SK-N-SH (cell line): ENCODE data around the gene MLLT11. TPM values are rescaled to one million over a fixed set of nuclear protein-coding genes. Genes with fewer than 3 reads are reported as not detected.

Source experiments
- CTCF ChIA-PET: fragments of 300-600, 350-600 bp; formaldehyde crosslinking; extraction: SDS; loops from one replicate; lab custom pipeline; 2021; lab: Yijun Ruan, JAX
- POLR2A ChIA-PET: fragments of 350-600 bp; sonication (Branson Sonifier 250); formaldehyde crosslinking; extraction: SDS; loops from one replicate; lab custom pipeline; 2020; ENCODE audit warnings: antibody characterized with exemption, inconsistent platforms; lab: Yijun Ruan, JAX
- DNase-seq: peaks from one replicate; pipeline ENCODE4 v3.0.0; 2012
- H2AFZ ChIP-seq: fragments of 200-600 bp; sonication (generic); 2 replicates; pipeline ENCODE4 v1.8.1; 2016; ENCODE audit warnings: antibody characterized with exemption, mild to moderate bottlenecking, low read depth
- H3F3A ChIP-seq: fragments of 200-600 bp; sonication (generic); replicated peaks from 2 replicates; pipeline ENCODE3; 2016; ENCODE audit warnings: antibody characterized with exemption, mild to moderate bottlenecking; ENCODE audit not compliant: insufficient read depth
- H3K27ac ChIP-seq, 2 experiments: fragments of 200-500 bp in 1 of 2; fragments of 200-600 bp in 1 of 2; sonication (Bioruptor generic) in 1 of 2; sonication (generic), shearing (Covaris generic) in 1 of 2; 2 replicates each; pipeline versions ENCODE4 v1.5.1 to v1.6.1; 2014 to 2016; ENCODE audit warnings: low read depth in 2 of 2, inconsistent platforms in 1 of 2, low read length in 1 of 2, mild to moderate bottlenecking in 1 of 2, mixed read lengths in 1 of 2
- H3K27me3 ChIP-seq: fragments of 200-600 bp; sonication (generic), shearing (Covaris generic); 2 replicates; pipeline ENCODE4 v1.6.1; 2016; ENCODE audit warnings: mixed run types; ENCODE audit not compliant: insufficient read depth
- H3K36me3 ChIP-seq, 2 experiments: fragments of 200-500 bp in 1 of 2; fragments of 200-600 bp in 1 of 2; sonication (Bioruptor generic) in 1 of 2; sonication (generic) in 1 of 2; replicated peaks in 1 of 2; 2 replicates each; pipeline versions ENCODE3 to v1.5.1; 2014 to 2016; ENCODE audit warnings: low read length in 1 of 2, mild to moderate bottlenecking in 1 of 2; ENCODE audit not compliant: insufficient read depth in 2 of 2, control insufficient read depth in 1 of 2
- H3K4me1 ChIP-seq, 2 experiments: fragments of 200-500 bp in 1 of 2; fragments of 200-600 bp in 1 of 2; sonication (Bioruptor generic) in 1 of 2; sonication (generic), shearing (Covaris generic) in 1 of 2; 2 replicates each; pipeline versions ENCODE4 v1.5.1 to v1.6.1; 2014 to 2016; ENCODE audit warnings: low read depth in 1 of 2, low read length in 1 of 2, mixed run types in 1 of 2; ENCODE audit not compliant: insufficient read depth in 2 of 2, control insufficient read depth in 1 of 2
- H3K4me2 ChIP-seq: fragments of 200-600 bp; sonication (generic), shearing (Covaris generic); 2 replicates; pipeline ENCODE4 v1.6.1; 2017; ENCODE audit warnings: mixed run types
- H3K4me3 ChIP-seq, 2 experiments: fragments of 200-500 bp in 1 of 2; fragments of 200-600 bp in 1 of 2; sonication (Bioruptor generic) in 1 of 2; sonication (generic), shearing (Covaris generic) in 1 of 2; 2 replicates each; pipeline versions ENCODE4 v1.5.1 to v1.8.1; 2014 to 2016; ENCODE audit warnings: low read depth in 2 of 2, inconsistent platforms in 1 of 2, low read length in 1 of 2, mild to moderate bottlenecking in 1 of 2, mixed read lengths in 1 of 2, moderate library complexity in 1 of 2
- H3K79me2 ChIP-seq: fragments of 200-600 bp; sonication (generic); 2 replicates; pipeline ENCODE4 v1.8.1; 2017; ENCODE audit warnings: mild to moderate bottlenecking; ENCODE audit not compliant: insufficient read depth
- H3K9ac ChIP-seq: fragments of 200-600 bp; sonication (generic); 2 replicates; pipeline ENCODE4 v1.6.1; 2017; ENCODE audit warnings: mixed run types
- H3K9me2 ChIP-seq: fragments of 200-600 bp; sonication (generic); 2 replicates; pipeline ENCODE4 v1.6.1; 2017; ENCODE audit warnings: mixed run types
- H3K9me3 ChIP-seq: fragments of 200-600 bp; sonication (generic); 2 replicates; pipeline ENCODE4 v1.6.1; 2017; ENCODE audit warnings: mixed run types, mild to moderate bottlenecking, moderate library complexity
- H4K20me1 ChIP-seq: fragments of 200-600 bp; sonication (generic); 2 replicates; pipeline ENCODE4 v1.6.1; 2017; ENCODE audit warnings: mild to moderate bottlenecking, mixed run types; ENCODE audit not compliant: insufficient read depth
- ELF1 ChIP-seq: IDR thresholded peaks from 2 replicates; pipeline ENCODE4 v1.4.0; 2012
- EZH2phosphoT487 ChIP-seq: fragments of 200-600 bp; sonication (generic); IDR thresholded peaks from 2 replicates; pipeline ENCODE4 v1.6.1; 2017; ENCODE audit warnings: low read depth, mixed run types, mild to moderate bottlenecking, antibody characterized with exemption, moderate library complexity, borderline replicate concordance
- FOSL2 ChIP-seq: IDR thresholded peaks from 2 replicates; pipeline ENCODE4 v1.4.0; 2012; ENCODE audit warnings: low read depth, mild to moderate bottlenecking, moderate library complexity, borderline replicate concordance
- FOXJ3 ChIP-seq: sonication (generic); formaldehyde crosslinking; IDR thresholded peaks from 2 replicates; pipeline ENCODE4 v1.5.1; 2020; ENCODE audit warnings: mild to moderate bottlenecking, missing genetic modification reagents
- FOXM1 ChIP-seq: IDR thresholded peaks from 2 replicates; pipeline ENCODE4 v1.4.0; 2012; ENCODE audit warnings: low read depth, mild to moderate bottlenecking
- GABPA ChIP-seq: IDR thresholded peaks from 2 replicates; pipeline ENCODE4 v1.4.0; 2012; ENCODE audit warnings: low read depth, mild to moderate bottlenecking
- GATA2 ChIP-seq: sonication (generic); formaldehyde crosslinking; IDR thresholded peaks from 2 replicates; pipeline ENCODE4 v1.5.0; 2020; ENCODE audit warnings: mild to moderate bottlenecking, missing genetic modification reagents
- MEF2A ChIP-seq: IDR thresholded peaks from 2 replicates; pipeline ENCODE4 v1.4.0; 2012; ENCODE audit warnings: low read depth, borderline replicate concordance
- MXI1 ChIP-seq: IDR thresholded peaks from 2 replicates; pipeline ENCODE4 v1.6.1; 2012; ENCODE audit warnings: mild to moderate bottlenecking, low read depth, low read length, improper control_type of control experiment
- NFIC ChIP-seq: IDR thresholded peaks from 2 replicates; pipeline ENCODE4 v1.4.0; 2012; ENCODE audit warnings: borderline replicate concordance
- REST ChIP-seq: IDR thresholded peaks from 2 replicates; pipeline ENCODE4 v1.6.1; 2012; ENCODE audit warnings: mild to moderate bottlenecking, low read depth, low read length, moderate library complexity
- RFX5 ChIP-seq: IDR thresholded peaks from 2 replicates; pipeline ENCODE4 v1.6.1; 2012; ENCODE audit warnings: mild to moderate bottlenecking, improper control_type of control experiment, low read length
- RXRA ChIP-seq: IDR thresholded peaks from 2 replicates; pipeline ENCODE4 v1.4.0; 2012; ENCODE audit warnings: low read depth, mild to moderate bottlenecking, borderline replicate concordance
- SMC3 ChIP-seq: IDR thresholded peaks from 2 replicates; pipeline ENCODE4 v1.6.1; 2012; ENCODE audit warnings: low read depth, low read length, improper control_type of control experiment
- TCF12 ChIP-seq: IDR thresholded peaks from 2 replicates; pipeline ENCODE4 v1.4.0; 2012
- TEAD4 ChIP-seq: IDR thresholded peaks from 2 replicates; pipeline ENCODE4 v1.4.0; 2012; ENCODE audit warnings: mild to moderate bottlenecking, borderline replicate concordance; ENCODE audit not compliant: insufficient read depth
- USF1 ChIP-seq: IDR thresholded peaks from 2 replicates; pipeline ENCODE4 v1.4.0; 2012; ENCODE audit warnings: low read depth, borderline replicate concordance
- USF2 ChIP-seq: fragments of 150-350 bp; IDR thresholded peaks from 2 replicates; pipeline ENCODE4 v1.6.1; 2017; ENCODE audit warnings: antibody characterized with exemption, low read length, low read depth, borderline replicate concordance
- ZBTB33 ChIP-seq: IDR thresholded peaks from 2 replicates; pipeline ENCODE4 v1.4.0; 2012; ENCODE audit warnings: low read depth, borderline replicate concordance
- WGBS: methylation state at CpG from one replicate; pipeline ENCODE4 v1.1.6; 2017; ENCODE audit warnings: low lambda C conversion rate; 5-methylcytosine and 5-hydroxymethylcytosine counted together
- polyA plus RNA-seq, 3 experiments: library from polyadenylated mRNA; depleted of rRNA; stranded (reverse); fragments of >200 nt; gene quantifications; 2 replicates each; pipeline ENCODE4 v1.2.3, GENCODE V29; 2012

MLLT11 gene
- polyA plus RNA-seq, 1 of the 3 experiments (the other 2 are of a cell fraction): 26.7 TPM

GRCh38 chr1:151072224-151072623 is 12.0 kb downstream of the MLLT11 start:
- peaks cover 27% of the 10 kb centered on the region for H3K79me2 ChIP-seq
- no peak for TF ChIP-seq USF2
- TF ChIP-seq ZBTB33: no peak
- no peak for TF ChIP-seq RXRA
- no peak for TF ChIP-seq NFIC
- no peaks in the 10 kb centered on the region for H3K9me2 ChIP-seq
- H3F3A ChIP-seq: peaks cover 41% of the 10 kb centered on the region
- H3K36me3 ChIP-seq: peaks cover 18 to 26% of the 10 kb centered on the region in 2 experiments
- no peaks in the 10 kb centered on the region for H3K27me3 ChIP-seq
- no peak for DNase-seq
- no peaks in the 10 kb centered on the region; a peak in 1 of 4 replicates for H3K4me1 ChIP-seq
- WGBS: 91% methylated on average over 13 of the region's 13 CpGs
- no peak overlapping the region for H3K27ac ChIP-seq
- peaks cover 3% of the 10 kb centered on the region for H4K20me1 ChIP-seq
- H3K4me2 ChIP-seq: no peak overlapping the region
- H3K9me3 ChIP-seq: no peaks in the 10 kb centered on the region
- H2AFZ ChIP-seq: no peak overlapping the region
- ChIA-PET CTCF (interaction anchor here (1.6 to 4.6 kb wide), 5 partner anchors 11 to 28 kb away, joined by 7 to 32 read pairs (median 8); partner anchors contain the start of genes C1orf56, CDC42SE1 and MLLT11), POLR2A (no interaction called here)
- no peak overlapping the region for H3K9ac ChIP-seq
- no peak overlapping the region for H3K4me3 ChIP-seq

GRCh38 chr1:151085953-151086559 is 25.9 kb downstream of the MLLT11 start:
- no peak for DNase-seq
- H3K79me2 ChIP-seq: no peaks in the 10 kb centered on the region
- no peaks in the 10 kb centered on the region for H4K20me1 ChIP-seq
- no peaks in the 10 kb centered on the region for H3K9me3 ChIP-seq
- no peak overlapping the region for H3K4me2 ChIP-seq
- H2AFZ ChIP-seq: no peak overlapping the region
- no peak overlapping the region for H3K9ac ChIP-seq
- peaks cover 3% of the 10 kb centered on the region for H3F3A ChIP-seq
- 80% methylated on average over 4 of the region's 4 CpGs for WGBS
- H3K36me3 ChIP-seq: no peaks in the 10 kb centered on the region
- no peaks in the 10 kb centered on the region for H3K9me2 ChIP-seq
- ChIA-PET CTCF (interaction anchor here (0.8 to 1.6 kb wide), 4 partner anchors 14 to 69 kb away, joined by 3 to 5 read pairs (median 4); partner anchors contain the start of gene GABPB2), POLR2A (no interaction called here)
- H3K4me3 ChIP-seq: no peak overlapping the region
- no peaks in the 10 kb centered on the region for H3K4me1 ChIP-seq
- H3K27me3 ChIP-seq: no peaks in the 10 kb centered on the region
- H3K27ac ChIP-seq: no peak overlapping the region
- TF ChIP-seq ELF1 (no peak), REST (no peak), TCF12 (no peak), USF1 (no peak), FOSL2 (no peak), GATA2 (CRISPR knock-in tag) (no peak), FOXM1 (no peak), RFX5 (no peak), GABPA (no peak), SMC3 (no peak), EZH2phosphoT487 (no peak), MEF2A (no peak), FOXJ3 (no peak), NFIC (no peak), USF2 (no peak), MXI1 (no peak), TEAD4 (no peak)
